ENCODE measurements around the gene LRRC37B. TPM values are rescaled to one million over a fixed set of nuclear protein-coding genes. Genes with fewer than 3 reads are reported as not detected.

LRRC37B gene
- total RNA-seq, 1 experiment from 2014 or later: 20.6 TPM

GRCh38 chr17:32102646-32103186 lies 95.5 kb downstream of the LRRC37B start:
- H3K4me1 Mint-ChIP-seq: peaks cover 21% of the 10 kb centered on the region
- ATAC-seq (no peak), DNase-seq (ENCODE audit: low spot score) (no peak)
- H3K9me3 Mint-ChIP-seq: no peaks in the 10 kb centered on the region
- CTCF ChIA-PET: interaction anchor here (0.6 to 1.7 kb wide), 4 partner anchors 36 to 318 kb away, joined by 3 to 5 read pairs (median 4); partner anchors contain the start of gene LRRC37B
- TF ChIP-seq ZNF138 (CRISPR knock-in tag; conservative IDR thresholded peaks at IDR 0.05): no peak
- TF ChIP-seq ERG (CRISPR knock-in tag; IDR thresholded peaks at IDR 0.05): no peak
- TF ChIP-seq ZMAT4 (CRISPR knock-in tag; IDR thresholded peaks at IDR 0.05): no peak
- no peak for TF ChIP-seq GRHL2 (CRISPR knock-in tag; IDR thresholded peaks at IDR 0.05; ENCODE audit: insufficient replicate concordance, severe bottlenecking)
- no peak for TF ChIP-seq IRF2 (CRISPR knock-in tag; IDR thresholded peaks at IDR 0.05; ENCODE audit: borderline replicate concordance, low read depth)
- no peak for TF ChIP-seq SP1 (CRISPR knock-in tag; conservative IDR thresholded peaks at IDR 0.05)
- TF ChIP-seq E2F1 (CRISPR knock-in tag; IDR thresholded peaks at IDR 0.05): no peak
- no peak for TF ChIP-seq TEAD1 (CRISPR knock-in tag; IDR thresholded peaks at IDR 0.05)
- no peak for TF ChIP-seq ATF2 (CRISPR knock-in tag; IDR thresholded peaks at IDR 0.05; ENCODE audit: borderline replicate concordance, low read depth)
- no peak for TF ChIP-seq SOX15 (CRISPR knock-in tag; IDR thresholded peaks at IDR 0.05)
- TF ChIP-seq TEAD4 (CRISPR knock-in tag; IDR thresholded peaks at IDR 0.05): no peak
- TF ChIP-seq NR2C2 (CRISPR knock-in tag; IDR thresholded peaks at IDR 0.05): no peak
- TF ChIP-seq AFF4 (CRISPR knock-in tag; IDR thresholded peaks at IDR 0.05; ENCODE audit: borderline replicate concordance): no peak
- no peak for TF ChIP-seq ZNF219 (CRISPR knock-in tag; IDR thresholded peaks at IDR 0.05; ENCODE audit: borderline replicate concordance)
- no peak for TF ChIP-seq ZNF232 (CRISPR knock-in tag; IDR thresholded peaks at IDR 0.05)
- no peak for TF ChIP-seq RORB (CRISPR knock-in tag; IDR thresholded peaks at IDR 0.05)
- no peak for TF ChIP-seq FOXP1 (CRISPR knock-in tag; IDR thresholded peaks at IDR 0.05; ENCODE audit: borderline replicate concordance)
- TF ChIP-seq USF1 (CRISPR knock-in tag; IDR thresholded peaks at IDR 0.05): no peak
- no peak for TF ChIP-seq ETV6 (CRISPR knock-in tag; IDR thresholded peaks at IDR 0.05)
- TF ChIP-seq MLX (CRISPR knock-in tag; IDR thresholded peaks at IDR 0.05): no peak
- no peaks in the 10 kb centered on the region for H3K27me3 Mint-ChIP-seq (ENCODE audit: low read depth)
- H3K36me3 Mint-ChIP-seq: no peaks in the 10 kb centered on the region
- no peak overlapping the region; the same call in 1 of the 2 replicates for H3K27ac Mint-ChIP-seq
- no peak overlapping the region for H3K4me3 Mint-ChIP-seq
- POLR2A ChIA-PET: no interaction called here

Other genes with a start within 250 kb of the LRRC37B start
- 37.5 to 41.2 TPM (median 39.1 TPM) in 3 replicates for gene COPRS, start 148.1 kb upstream of the LRRC37B start, total RNA-seq (2021)
- 72.6 to 84.2 TPM (median 79.5 TPM) in 3 replicates for gene UTP6, start 105.7 kb upstream of the LRRC37B start, total RNA-seq (2021)
- 26.5 to 29.6 TPM (median 28.4 TPM) in 3 replicates for gene SUZ12, start 70.4 kb upstream of the LRRC37B start, total RNA-seq (2021)
- 28.9 to 32.8 TPM (median 32.4 TPM) in 3 replicates for gene RHOT1, start 135.1 kb downstream of the LRRC37B start, total RNA-seq (2021)

Data from WTC11 (cell line).